Body of pancreas (tissue), 4 donors: ENCODE measurements around the gene SRRM4. TPM values are rescaled to one million over a fixed set of nuclear protein-coding genes. Genes with fewer than 3 reads are reported as not detected.

Experiments used
- ATAC-seq: fragments of 150-250 bp; one replicate; pipeline ENCODE4 v1.9.1; 2016
- DNase-seq, 4 donors: peaks; one replicate each; pipeline ENCODE4 v3.0.0-alpha.2; 2019
- H3K27ac ChIP-seq, 4 donors: fragments of 200-600 bp; sonication (generic); 1 replicate in 3 of 4; 2 replicates in 1 of 4; pipeline versions ENCODE4 v1.5.1 to v1.6.1; 2016 to 2019; ENCODE audit warnings: mild to moderate bottlenecking in 1 of 4, mixed read lengths in 1 of 4, moderate library complexity in 1 of 4
- H3K27me3 ChIP-seq, 2 donors: fragments of 200-600 bp; sonication (generic); one replicate each; pipeline ENCODE4 v1.6.0; 2016; ENCODE audit warnings: mild to moderate bottlenecking in 1 of 2
- H3K36me3 ChIP-seq, 2 donors: fragments of 200-600 bp; sonication (generic); replicated peaks in 1 of 2; 2 replicates each; pipeline ENCODE4 v1.5.1; 2016; ENCODE audit warnings: low read depth in 2 of 2; ENCODE audit not compliant: insufficient read depth in 1 of 2
- H3K4me1 ChIP-seq: fragments of 200-600 bp; sonication (generic); one replicate; pipeline ENCODE4 v1.6.0; 2016
- H3K4me3 ChIP-seq, 2 donors: fragments of 200-600 bp; sonication (generic); 1 replicate in 1 of 2; 2 replicates in 1 of 2; pipeline ENCODE4 v1.5.1; 2016 to 2019
- H3K9me3 ChIP-seq, 3 donors: fragments of 200-600 bp; sonication (generic); 1 replicate in 2 of 3; 2 replicates in 1 of 3; pipeline ENCODE4 v1.5.1; 2016
- CTCF ChIP-seq, 7 experiments: fragments of 450-650 bp in 4 of 7; fragments of 200-600 bp in 3 of 7; sonication (generic) in 3 of 7; IDR thresholded peaks; one replicate each; pipeline ENCODE4 v1.5.1; 2016 to 2019; ENCODE audit warnings: antibody characterized with exemption in 7 of 7
- POLR2A ChIP-seq, 3 donors: fragments of 450-650 bp; IDR thresholded peaks; one replicate each; pipeline ENCODE4 v1.6.1; 2016; ENCODE audit warnings: antibody characterized with exemption in 3 of 3, mild to moderate bottlenecking in 2 of 3
- WGBS, 2 donors: methylation state at CpG; one replicate each; pipeline ENCODE4 v1.1.5; 2017; 5-methylcytosine and 5-hydroxymethylcytosine counted together
- intact Hi-C: fragments of 100-400 bp; cut with DNase I; formaldehyde crosslinking; loops from one replicate; pipeline ENCODE4 v1.15.1; 2023
- total RNA-seq, 2 donors: library from RNA; depleted of rRNA; stranded (reverse); fragments of >200 nt; gene quantifications; one replicate each; pipeline ENCODE4 v1.1.0, GENCODE V29; 2016

Gene SRRM4
- total RNA-seq, 2 donors from 2014 or later: not detected

GRCh38 chr12:119013023-119013422 lies 31.7 kb downstream of the SRRM4 start:
- H3K27me3 ChIP-seq: no peaks in the 10 kb centered on the region

GRCh38 chr12:119014368-119014767 lies 33.0 kb downstream of the SRRM4 start:
- no peak for ATAC-seq
- intact Hi-C loops: no loop called here
- TF ChIP-seq POLR2A (IDR thresholded peaks at IDR 0.05) (no peak), CTCF (IDR thresholded peaks at IDR 0.05) (no peak)
- H3K27ac ChIP-seq: no peak overlapping the region
- no peak overlapping the region for H3K4me3 ChIP-seq
- H3K27me3 ChIP-seq: no peaks in the 10 kb centered on the region
- 39 to 61% methylated on average over 1 of the region's 1 CpG for WGBS, 2 donors
- DNase-seq: no peak
- no peaks in the 10 kb centered on the region for H3K36me3 ChIP-seq
- H3K9me3 ChIP-seq: no peaks in the 10 kb centered on the region
- H3K4me1 ChIP-seq: no peaks in the 10 kb centered on the region

More at GRCh38 chr12:119013023-119013422, 31.7 kb downstream of the SRRM4 start:
- intact Hi-C loops: no loop called here
- no peak for DNase-seq
- TF ChIP-seq CTCF (IDR thresholded peaks at IDR 0.05) (no peak), POLR2A (IDR thresholded peaks at IDR 0.05) (no peak)
- Histone ChIP-seq H3K36me3 (no peaks in the 10 kb centered on the region), H3K9me3 (no peaks in the 10 kb centered on the region), H3K27ac (no peak overlapping the region), H3K4me1 (peaks cover 7% of the 10 kb centered on the region), H3K4me3 (no peak overlapping the region)
- no peak for ATAC-seq

GRCh38 chr12:119016715-119017114 lies 35.4 kb downstream of the SRRM4 start:
- H3K4me1 ChIP-seq: no peaks in the 10 kb centered on the region
- no peaks in the 10 kb centered on the region for H3K9me3 ChIP-seq
- no peaks in the 10 kb centered on the region for H3K36me3 ChIP-seq
- 40 to 45% methylated on average over 2 of the region's 2 CpGs for WGBS, 2 donors
- H3K4me3 ChIP-seq: no peak overlapping the region
- H3K27me3 ChIP-seq: no peaks in the 10 kb centered on the region
- intact Hi-C loops: no loop called here
- DNase-seq (no peak), ATAC-seq (no peak)
- H3K27ac ChIP-seq: no peak overlapping the region
- TF ChIP-seq CTCF (IDR thresholded peaks at IDR 0.05) (no peak), POLR2A (IDR thresholded peaks at IDR 0.05) (no peak)

GRCh38 chr12:119019166-119019565 lies 37.8 kb downstream of the SRRM4 start:
- no peak for TF ChIP-seq POLR2A (IDR thresholded peaks at IDR 0.05)
- no peaks in the 10 kb centered on the region for H3K27me3 ChIP-seq
- DNase-seq (no peak), ATAC-seq (no peak)
- 22 to 28% methylated on average over 3 of the region's 3 CpGs for WGBS, 2 donors
- no peak overlapping the region for H3K27ac ChIP-seq
- intact Hi-C loops: no loop called here
- H3K4me1 ChIP-seq: no peaks in the 10 kb centered on the region
- no peaks in the 10 kb centered on the region for H3K9me3 ChIP-seq
- no peak overlapping the region for H3K4me3 ChIP-seq
- no peaks in the 10 kb centered on the region for H3K36me3 ChIP-seq

- Histone ChIP-seq H3K27ac (no peak overlapping the region), H3K36me3 (no peaks in the 10 kb centered on the region), H3K27me3 (no peaks in the 10 kb centered on the region), H3K4me1 (no peaks in the 10 kb centered on the region), H3K4me3 (no peak overlapping the region), H3K9me3 (no peaks in the 10 kb centered on the region)
- no peak for TF ChIP-seq POLR2A (IDR thresholded peaks at IDR 0.05)
- TF ChIP-seq CTCF (IDR thresholded peaks at IDR 0.05): peak in 6 of 7 experiments; percentile 33 to 70 (median 56)
- DNase-seq (peak; percentile 19 to 69 (median 62)), ATAC-seq (peak; percentile 40)
- intact Hi-C loops: no loop called here
- WGBS, 2 donors: 17 to 20% methylated on average over 21 of the region's 21 CpGs
Measured at GRCh38 chr12:119020406-119021360, 39.3 kb downstream of the SRRM4 start.
